ENCODE results near the gene FAM3A. TPM values are rescaled to one million over a fixed set of nuclear protein-coding genes. Genes with fewer than 3 reads are reported as not detected.
"Not testable (repeated sequence)": the region's sequence is repeated elsewhere in the genome, so short reads cannot be mapped to it uniquely, and the experiment has no call there.

FAM3A gene
- total RNA-seq: 20.6 TPM

GRCh38 chrX:154515966-154516655, at the start of gene FAM3A:
Gene FAM3A (minus strand): TSS chrX:154516232. CDS start chrX:154515772, 460 bp downstream.
- peak; percentile 95 for DNase-seq

- DNase-seq: not testable (repeated sequence)
Observed at GRCh38 chrX:154562295-154562694, 46.3 kb upstream of the FAM3A start.

GRCh38 chrX:154560326-154560725, 44.3 kb upstream of the FAM3A start:
- DNase-seq: not testable (repeated sequence)

GRCh38 chrX:154558896-154559295, 42.9 kb upstream of the FAM3A start:
- DNase-seq: not testable (repeated sequence)

GRCh38 chrX:154558060-154558690, 42.1 kb upstream of the FAM3A start:
- DNase-seq: not testable (repeated sequence)

GRCh38 chrX:154552112-154552806, 36.2 kb upstream of the FAM3A start:
- DNase-seq: not testable (repeated sequence)

- peak; percentile 44 for DNase-seq
Observed at GRCh38 chrX:154549766-154550165, 33.7 kb upstream of the FAM3A start.

- no peak for DNase-seq
Observed at GRCh38 chrX:154548028-154548316, 31.9 kb upstream of the FAM3A start.

GRCh38 chrX:154547245-154548027, 31.4 kb upstream of the FAM3A start, which contains the start of gene IKBKG:
Gene IKBKG (plus strand): TSS chrX:154547620. CDS start chrX:154552003, 4,383 bp downstream.
- DNase-seq: peak; percentile 95

- peak; percentile 84 for DNase-seq
Observed at GRCh38 chrX:154546354-154547244, 30.6 kb upstream of the FAM3A start, which contains the start of gene G6PD. Gene G6PD (minus strand): TSS chrX:154546846. CDS start chrX:154546155, 691 bp downstream.

GRCh38 chrX:154545673-154546274, 29.7 kb upstream of the FAM3A start:
- no peak for DNase-seq

GRCh38 chrX:154542723-154543424, 26.8 kb upstream of the FAM3A start:
- DNase-seq: no peak

GRCh38 chrX:154541896-154542722, 26.1 kb upstream of the FAM3A start:
- DNase-seq: no peak

- no peak for DNase-seq
Observed at GRCh38 chrX:154541589-154541895, 25.5 kb upstream of the FAM3A start.

GRCh38 chrX:154540897-154541535, 25.0 kb upstream of the FAM3A start:
- no peak for DNase-seq

GRCh38 chrX:154540365-154540764, 24.3 kb upstream of the FAM3A start:
- not testable (repeated sequence) for DNase-seq

GRCh38 chrX:154539077-154539476, 23.0 kb upstream of the FAM3A start:
- no peak for DNase-seq

GRCh38 chrX:154535892-154536291, 19.9 kb upstream of the FAM3A start:
- no peak for DNase-seq

All from tongue (tissue), 2 donors.